Transverse colon (tissue), 4 donors: ENCODE measurements around the gene PHGDH.

Experiments
- POLR2A ChIP-seq: fragments of 450-650 bp; IDR thresholded peaks from one replicate; pipeline ENCODE4 v1.6.1; 2016; ENCODE audit warnings: antibody characterized with exemption, mild to moderate bottlenecking, moderate library complexity
- POLR2AphosphoS5 ChIP-seq, 3 donors: sonication (generic); formaldehyde crosslinking; IDR thresholded peaks; one replicate each; pipeline ENCODE4 v1.6.1; 2016; ENCODE audit warnings: antibody characterized with exemption in 3 of 3
- TF ChIP-seq, protein P1 (sequence below), 5 experiments: fragments of 200-600 bp in 3 of 5; fragments of 450-650 bp in 2 of 5; sonication (generic) in 3 of 5; IDR thresholded peaks; 1 replicate in 2 of 5; 2 replicates in 3 of 5; pipeline ENCODE4 v1.5.1; 2016 to 2017; ENCODE audit warnings: antibody characterized with exemption in 5 of 5, inconsistent platforms in 3 of 5, mild to moderate bottlenecking in 2 of 5, moderate library complexity in 1 of 5

DNA sequence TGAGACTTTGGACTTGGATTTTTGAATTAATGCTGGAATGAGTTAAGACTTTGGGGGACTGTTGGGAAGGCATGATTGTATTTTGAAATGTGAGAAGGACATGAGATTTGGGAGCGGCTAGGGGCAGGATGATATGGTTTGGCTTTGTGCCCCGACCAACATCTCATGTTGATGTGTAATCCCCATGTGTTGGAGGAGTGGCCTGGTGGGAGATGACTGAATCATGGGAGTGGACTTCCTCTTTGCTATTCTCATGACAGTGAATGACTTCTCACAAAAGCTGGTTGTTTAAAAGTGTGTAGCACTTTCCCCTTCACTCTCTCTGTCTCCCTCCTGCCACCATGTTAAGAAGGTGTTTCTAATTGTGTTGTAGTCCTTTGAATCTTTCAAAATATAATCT, 9.3 kb upstream of the PHGDH start:
- TF ChIP-seq, protein P1, sequence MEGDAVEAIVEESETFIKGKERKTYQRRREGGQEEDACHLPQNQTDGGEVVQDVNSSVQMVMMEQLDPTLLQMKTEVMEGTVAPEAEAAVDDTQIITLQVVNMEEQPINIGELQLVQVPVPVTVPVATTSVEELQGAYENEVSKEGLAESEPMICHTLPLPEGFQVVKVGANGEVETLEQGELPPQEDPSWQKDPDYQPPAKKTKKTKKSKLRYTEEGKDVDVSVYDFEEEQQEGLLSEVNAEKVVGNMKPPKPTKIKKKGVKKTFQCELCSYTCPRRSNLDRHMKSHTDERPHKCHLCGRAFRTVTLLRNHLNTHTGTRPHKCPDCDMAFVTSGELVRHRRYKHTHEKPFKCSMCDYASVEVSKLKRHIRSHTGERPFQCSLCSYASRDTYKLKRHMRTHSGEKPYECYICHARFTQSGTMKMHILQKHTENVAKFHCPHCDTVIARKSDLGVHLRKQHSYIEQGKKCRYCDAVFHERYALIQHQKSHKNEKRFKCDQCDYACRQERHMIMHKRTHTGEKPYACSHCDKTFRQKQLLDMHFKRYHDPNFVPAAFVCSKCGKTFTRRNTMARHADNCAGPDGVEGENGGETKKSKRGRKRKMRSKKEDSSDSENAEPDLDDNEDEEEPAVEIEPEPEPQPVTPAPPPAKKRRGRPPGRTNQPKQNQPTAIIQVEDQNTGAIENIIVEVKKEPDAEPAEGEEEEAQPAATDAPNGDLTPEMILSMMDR (IDR thresholded peaks at IDR 0.05): no peak
- TF ChIP-seq POLR2A (no peak), POLR2AphosphoS5 (IDR thresholded peaks at IDR 0.05) (no peak)
